Skin of body (tissue), 2 donors: ENCODE data around the gene CCNL2. TPM values are rescaled to one million over a fixed set of nuclear protein-coding genes. Genes with fewer than 3 reads are reported as not detected.
A peak's percentile ranks its signal among the peaks of the same experiment; 100 is the strongest.

Experiments used
- DNase-seq: peaks from one replicate; lab custom pipeline; 2025; lab: John Stamatoyannopoulos, UW
- total RNA-seq: library from RNA; depleted of rRNA; stranded (reverse); fragments of >200 nt; gene quantifications from one replicate; pipeline ENCODE4 v1.2.3, GENCODE V29; 2014

The CCNL2 gene
- total RNA-seq, 1 donor from 2014 or later: 178 TPM

GRCh38 chr1:1356796-1357401 is 42.2 kb downstream of the CCNL2 start:
- no peak for DNase-seq

GRCh38 chr1:1356166-1356795 is 42.9 kb downstream of the CCNL2 start:
- DNase-seq: no peak

DNA sequence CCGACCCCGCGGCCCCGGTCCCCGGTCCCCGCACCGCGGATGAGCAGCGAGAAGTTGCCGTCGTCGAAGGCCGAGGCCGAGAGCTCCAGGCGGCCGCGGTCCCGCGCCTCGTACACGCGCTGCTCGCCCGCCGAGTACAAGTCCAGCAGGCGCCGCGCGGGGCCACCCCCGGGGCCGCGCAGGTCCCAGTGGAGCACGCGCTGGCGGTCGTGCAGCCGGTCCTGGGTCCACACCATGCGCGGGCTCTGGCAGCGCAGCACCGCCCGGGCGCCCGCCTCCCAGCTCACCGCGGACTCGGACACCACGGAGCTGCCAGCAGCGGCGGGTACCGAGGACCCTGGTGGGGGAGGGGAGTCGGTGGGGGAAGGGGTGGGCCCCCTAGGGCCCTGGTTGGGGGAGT is 43.7 kb downstream of the CCNL2 start:
- no peak for DNase-seq

DNA sequence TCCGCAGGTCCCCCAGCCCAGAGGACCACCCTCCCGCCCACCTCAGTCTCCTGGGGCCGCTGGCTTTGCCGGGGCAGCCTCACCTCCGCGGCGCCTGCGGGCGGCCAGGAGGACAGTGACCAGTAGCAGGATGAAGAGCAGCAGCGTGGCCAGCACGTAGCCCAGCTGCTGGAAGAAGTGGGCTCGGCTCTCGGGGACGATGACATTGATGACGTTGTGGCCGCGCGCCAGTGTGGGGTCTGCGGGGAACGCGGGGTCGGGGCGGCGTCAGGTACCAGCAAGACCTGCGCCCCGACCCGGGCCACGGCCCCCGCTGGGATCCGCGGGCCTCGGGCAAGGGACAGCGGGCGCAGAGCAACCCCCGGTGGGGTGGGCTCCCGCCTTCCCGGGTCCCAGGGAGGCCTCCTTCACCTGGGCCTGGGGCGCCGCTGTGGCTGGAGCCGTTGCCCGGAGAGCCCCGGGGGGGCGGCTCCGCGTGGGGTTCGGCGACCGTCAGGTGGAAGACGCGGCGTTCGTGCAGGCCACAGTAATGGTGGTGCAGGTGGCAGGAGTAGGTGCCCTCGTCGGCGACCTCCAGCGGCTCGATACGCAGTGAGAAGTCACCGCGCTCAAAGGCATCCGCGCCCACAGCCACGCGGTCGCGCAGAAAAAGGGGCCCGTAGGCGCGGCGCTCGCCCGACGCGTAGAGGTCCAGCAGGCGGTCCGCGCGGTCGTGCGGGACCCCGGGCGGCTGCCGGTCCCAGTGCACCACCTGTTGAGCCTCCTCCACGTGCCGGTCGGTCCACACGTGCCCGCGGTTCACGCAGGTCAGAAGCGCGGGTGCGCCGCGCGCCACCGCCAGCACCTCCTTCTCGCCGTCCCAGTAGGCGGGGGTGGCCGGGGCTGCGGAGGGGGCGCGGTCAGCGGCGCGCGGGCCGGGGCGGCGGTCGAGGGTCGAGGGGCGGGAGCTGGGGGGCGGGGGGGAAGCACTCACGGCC is 44.6 kb downstream of the CCNL2 start:
- DNase-seq: no peak

GRCh38 chr1:1353389-1354151 is 45.6 kb downstream of the CCNL2 start:
- no peak for DNase-seq

- no peak for DNase-seq
Observed at GRCh38 chr1:1352786-1353388, 46.2 kb downstream of the CCNL2 start.

DNA sequence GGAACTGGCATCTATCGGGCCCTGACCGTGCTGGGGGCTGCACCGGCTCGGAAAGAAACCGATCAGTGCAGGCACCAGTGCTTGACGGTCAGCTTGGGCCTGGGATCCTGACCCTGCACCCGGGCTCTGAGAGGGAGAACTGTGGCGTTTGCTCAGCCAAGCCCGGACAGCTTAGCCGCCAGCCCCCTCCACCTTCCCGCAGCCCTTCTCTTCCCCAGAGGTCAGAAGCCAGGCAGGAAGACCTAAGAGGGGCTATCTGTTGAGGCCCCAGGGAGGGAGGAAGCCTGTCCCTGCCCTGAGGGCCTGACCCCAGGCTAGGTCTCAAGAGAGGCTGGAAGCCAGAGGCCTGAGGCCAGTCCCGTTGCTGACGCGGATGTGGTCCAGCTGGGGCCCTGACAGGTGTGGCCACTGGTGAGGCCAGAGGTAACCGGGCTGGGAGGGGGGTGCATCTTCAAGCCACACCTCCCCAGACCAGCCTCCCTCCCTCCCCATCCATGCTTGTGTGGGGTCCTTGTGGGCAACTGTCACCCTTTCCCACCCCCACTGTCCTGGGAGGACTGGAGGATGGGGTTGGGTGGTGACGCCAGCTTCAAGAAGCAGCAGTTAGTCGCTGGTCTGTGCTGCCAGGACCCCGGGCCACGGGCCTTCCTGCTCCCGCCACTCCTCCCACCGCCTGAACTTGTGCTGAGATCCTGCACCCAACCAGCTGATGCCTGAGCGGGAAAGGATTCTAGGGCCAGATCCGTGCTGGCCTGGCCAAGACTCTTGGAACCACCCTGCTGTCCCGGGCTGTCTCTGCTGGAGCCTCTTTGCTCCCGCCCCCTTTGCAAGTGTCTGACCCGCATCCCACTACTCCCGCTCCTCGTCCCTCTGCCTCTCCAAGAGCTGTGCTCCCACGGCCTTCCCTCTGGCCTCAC is 47.4 kb downstream of the CCNL2 start:
- DNase-seq: peak; percentile 64

DNA sequence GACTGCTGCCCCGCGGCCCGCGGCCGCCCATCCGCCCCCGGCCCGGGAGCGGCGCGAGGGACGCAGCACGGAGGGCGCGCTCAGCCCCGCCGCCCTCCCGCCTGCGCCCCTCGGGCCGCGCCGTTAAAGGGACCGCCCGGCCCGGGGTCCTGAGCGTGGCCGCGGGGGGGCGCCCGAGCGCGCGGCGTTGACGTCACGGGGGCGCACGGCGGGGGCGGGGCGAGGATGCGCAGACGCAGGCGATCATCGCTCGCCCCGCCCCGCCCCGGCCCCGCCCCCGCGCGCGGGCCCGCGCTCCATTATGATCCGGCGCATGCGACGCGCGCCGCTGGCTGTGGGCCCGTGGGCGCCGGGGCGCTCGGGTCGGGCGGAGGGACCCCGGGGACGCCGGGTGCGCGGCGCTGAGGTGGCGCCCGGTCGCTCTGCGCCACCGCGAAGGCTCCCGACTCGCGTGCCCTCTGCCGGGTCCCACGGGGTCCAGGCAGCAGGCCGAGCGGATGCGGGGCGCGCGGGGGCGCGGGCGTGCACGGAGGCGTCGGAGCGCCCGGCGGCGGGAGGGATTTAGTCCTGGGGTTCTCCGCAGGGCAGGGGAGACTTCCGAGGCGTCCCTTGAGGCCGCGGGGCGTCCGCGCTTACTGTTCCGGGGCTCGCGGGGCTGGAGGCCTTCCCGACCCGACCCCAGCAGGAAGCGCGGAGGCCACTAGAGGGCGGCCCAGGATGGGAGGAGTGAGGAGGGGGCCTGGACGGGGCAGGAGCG is 49.7 kb downstream of the CCNL2 start, which contains the start of gene DVL1:
TSS of gene DVL1 (minus strand) at position 163 of the 757 bp plus-strand sequence. CDS start 353 bp downstream, outside the sequence.
- DNase-seq: peak; percentile 35

DNA sequence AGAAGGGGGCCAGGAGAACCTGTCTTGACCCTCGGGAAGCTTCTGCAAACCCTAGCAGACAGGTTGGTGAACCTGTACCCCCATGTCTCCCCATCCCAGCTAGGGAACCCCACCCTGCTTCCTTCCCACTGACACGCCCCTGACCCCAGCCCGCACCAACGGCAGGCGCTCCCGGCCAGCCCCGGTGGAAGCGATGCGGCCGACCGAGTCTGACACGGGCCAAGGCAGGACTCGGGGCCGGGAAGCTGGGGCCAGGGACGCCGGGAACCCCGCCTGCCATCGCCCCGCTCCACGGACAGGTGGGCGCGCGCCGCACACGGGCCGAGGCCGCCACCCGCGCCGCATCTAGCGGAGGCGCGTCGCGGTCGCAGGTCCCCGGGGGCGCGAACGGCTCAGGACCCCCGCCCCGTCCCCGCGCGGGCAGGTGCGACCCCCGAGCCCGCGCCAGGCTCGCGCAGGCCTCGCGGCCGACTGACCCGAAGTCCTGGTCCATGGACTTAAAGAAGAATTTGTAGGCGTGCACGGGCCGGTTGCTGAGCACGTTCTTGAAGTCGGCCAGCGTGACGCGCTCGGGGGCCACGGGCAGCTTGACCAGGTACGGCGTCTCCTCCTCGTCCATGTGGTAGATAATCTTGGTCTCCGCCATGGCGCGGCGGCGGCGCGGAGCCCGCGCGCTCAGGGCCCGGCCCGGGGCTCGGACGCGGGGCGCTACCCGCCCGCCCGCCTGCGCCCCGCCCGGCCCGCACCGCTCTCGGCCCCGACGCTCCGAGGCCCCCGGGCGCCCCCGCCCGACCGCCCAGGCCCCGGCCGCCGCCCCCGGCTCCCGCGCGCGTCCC is 50.5 kb downstream of the CCNL2 start:
- DNase-seq: no peak

GRCh38 chr1:1347663-1348419 is 51.3 kb downstream of the CCNL2 start:
- no peak for DNase-seq

- no peak for DNase-seq
Observed at GRCh38 chr1:1347026-1347595, 52.0 kb downstream of the CCNL2 start.

DNA sequence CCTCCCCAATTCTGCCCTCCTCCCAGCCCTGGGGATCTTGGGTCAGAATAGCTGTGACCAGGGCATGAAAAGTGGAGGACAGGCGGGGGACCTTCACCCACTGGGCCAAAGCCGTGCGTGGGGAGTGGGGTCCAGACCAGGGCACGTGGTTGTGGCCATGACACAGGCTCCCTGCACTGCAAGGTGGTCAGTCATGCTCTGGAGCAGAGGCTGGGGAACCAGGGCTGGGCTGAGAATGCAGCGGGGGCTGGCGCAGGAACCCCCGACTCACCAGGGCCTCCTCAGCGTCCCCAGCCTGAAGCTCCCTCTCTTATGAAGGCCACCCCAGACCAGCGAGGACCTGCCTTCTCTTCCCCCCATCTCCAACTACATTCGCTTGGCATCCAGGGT is 52.6 kb downstream of the CCNL2 start:
- DNase-seq: no peak

DNA sequence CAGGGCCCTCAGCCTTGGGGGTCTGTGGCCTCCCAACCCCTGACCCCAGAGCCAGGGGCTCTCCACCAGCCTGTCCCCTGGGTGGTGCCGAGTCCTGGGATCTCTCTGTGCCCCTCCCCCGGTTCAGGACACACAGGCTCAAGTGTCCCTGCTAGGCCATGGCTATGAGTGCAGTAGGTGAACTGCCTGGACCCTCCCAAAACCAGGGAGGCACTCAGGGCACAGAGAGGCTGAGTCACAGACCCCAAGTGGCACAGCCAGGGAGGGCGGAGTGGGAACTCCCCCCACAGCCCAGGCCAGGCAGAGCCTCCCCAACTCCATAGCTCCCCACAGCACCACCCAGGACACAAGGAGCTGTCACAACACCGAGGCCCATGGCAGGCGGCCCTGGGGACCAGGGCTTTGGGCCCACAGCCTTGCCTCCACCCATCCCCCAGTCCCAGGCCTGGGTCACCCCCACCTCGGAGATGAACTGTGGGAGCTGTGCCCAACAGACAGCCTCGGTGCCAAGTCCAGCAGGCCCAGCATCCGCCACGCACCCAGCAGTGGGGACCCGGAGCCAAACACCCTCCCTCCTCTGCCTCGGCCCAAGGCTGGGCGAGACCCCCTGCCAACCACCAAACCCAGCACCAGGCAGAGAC is 53.2 kb downstream of the CCNL2 start:
- DNase-seq: no peak

DNA sequence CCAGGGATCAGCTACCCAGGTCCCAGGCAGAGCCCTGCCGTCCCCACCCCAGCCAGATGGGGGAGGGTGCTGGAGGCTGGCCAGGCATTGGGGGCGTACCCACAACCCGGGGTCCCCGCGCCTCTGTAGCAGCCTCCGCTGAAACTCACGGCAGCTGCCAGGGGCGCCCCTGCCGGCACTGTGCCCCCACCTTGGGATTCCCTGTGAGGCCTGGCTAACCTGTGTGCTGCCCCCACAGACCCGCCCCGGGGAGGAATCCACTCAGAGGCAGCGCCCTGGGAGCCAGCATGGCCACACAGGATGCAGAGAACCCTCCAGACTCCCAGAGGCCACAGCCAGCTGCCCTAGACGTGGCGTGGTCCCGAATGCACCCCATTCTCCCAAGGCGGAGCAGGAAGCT is 53.8 kb downstream of the CCNL2 start:
- no peak for DNase-seq

- no peak for DNase-seq
Observed at GRCh38 chr1:1344655-1345361, 54.3 kb downstream of the CCNL2 start.
